GM12892 (cell line): ENCODE data around the gene GHR.

ENCODE experiments used
- POLR2A ChIP-seq: IDR thresholded peaks from 2 replicates; pipeline ENCODE4 v1.6.1; 2011; ENCODE audit warnings: low read depth, low read length, control low read depth
- POLR2AphosphoS5 ChIP-seq: IDR thresholded peaks from 2 replicates; pipeline ENCODE4 v1.6.1; 2011; ENCODE audit warnings: low read depth, low read length, control low read depth

- TF ChIP-seq POLR2A (no peak), POLR2AphosphoS5 (no peak)
Measured at GRCh38 chr5:42600441-42600840, 177.2 kb downstream of the GHR start.
